Endothelial cell of umbilical vein (primary cell): ENCODE data around the gene ZKSCAN3. TPM values are rescaled to one million over a fixed set of nuclear protein-coding genes. Genes with fewer than 3 reads are reported as not detected.

ENCODE experiments used
- BruUV-seq: library from RNA; stranded (reverse); fragments of 400-500 nt; replicated peaks from 2 replicates; lab custom pipeline; 2021; lab: Mats Ljungman, UMichigan
- CTCF ChIA-PET: fragments of 300-600, 350-600 bp; sonication (Branson Sonifier 250); formaldehyde crosslinking; loops from one replicate; lab custom pipeline; 2021; ENCODE audit warnings: antibody characterized with exemption, inconsistent platforms; lab: Charles Lee
- POLR2A ChIA-PET: fragments of 300-600, 350-600 bp; sonication (Branson Sonifier 250); formaldehyde crosslinking; loops from one replicate; lab custom pipeline; 2021; ENCODE audit warnings: antibody characterized with exemption, inconsistent platforms; lab: Charles Lee
- DNase-seq: peaks from one replicate; pipeline ENCODE4 v3.0.0-alpha.2; 2011; ENCODE audit warnings: low read depth, low spot score
- FAIRE-seq: peaks from 2 replicates; lab custom pipeline; 2011; peaks lifted over from hg19 to GRCh38; lab: Jason Lieb, UNC
- H2AFZ ChIP-seq: 2 replicates; pipeline ENCODE4 v1.6.0; 2012; ENCODE audit warnings: low read depth, low read length, control low read depth, inconsistent platforms
- H3K27ac ChIP-seq: 2 replicates; pipeline ENCODE4 v1.5.1; 2011; ENCODE audit warnings: low read depth, mild to moderate bottlenecking, control low read depth, low read length, moderate library complexity; ENCODE audit not compliant: insufficient read depth
- H3K27me3 ChIP-seq, 2 experiments: 2 replicates each; pipeline versions ENCODE4 v1.6.0 to v1.6.1; 2011; ENCODE audit warnings: low read length in 2 of 2, mixed read lengths in 1 of 2; ENCODE audit not compliant: control insufficient read depth in 2 of 2, insufficient read depth in 2 of 2
- H3K36me3 ChIP-seq, 2 experiments: 2 replicates in 1 of 2; 3 replicates in 1 of 2; pipeline ENCODE4 v1.5.1; 2011; ENCODE audit warnings: low read length in 2 of 2, mild to moderate bottlenecking in 1 of 2, moderate library complexity in 1 of 2; ENCODE audit not compliant: control insufficient read depth in 2 of 2, insufficient read depth in 2 of 2; ENCODE audit errors: extremely low read depth in 1 of 2
- H3K4me1 ChIP-seq: 3 replicates; pipeline ENCODE4 v1.5.1; 2011; ENCODE audit warnings: mild to moderate bottlenecking, low read length; ENCODE audit not compliant: control insufficient read depth, insufficient read depth; ENCODE audit errors: extremely low read depth
- H3K4me2 ChIP-seq: 2 replicates; pipeline ENCODE4 v1.6.1; 2011; ENCODE audit warnings: low read length, control low read depth, mixed read lengths; ENCODE audit not compliant: insufficient read depth
- H3K4me3 ChIP-seq, 3 experiments: fragments of 200-600 bp in 1 of 3; sonication (generic), shearing (Covaris generic) in 1 of 3; replicated peaks in 1 of 3; 2 replicates each; pipeline ENCODE4 v1.5.1; 2011 to 2016; ENCODE audit warnings: control low read depth in 3 of 3, low read length in 3 of 3, mild to moderate bottlenecking in 2 of 3, inconsistent platforms in 1 of 3, low read depth in 1 of 3, moderate library complexity in 1 of 3; ENCODE audit not compliant: insufficient read depth in 1 of 3
- H3K79me2 ChIP-seq: 2 replicates; pipeline ENCODE4 v1.6.0; 2012; ENCODE audit warnings: low read length, inconsistent platforms; ENCODE audit not compliant: control insufficient read depth, insufficient read depth
- H3K9ac ChIP-seq: replicated peaks from 2 replicates; pipeline ENCODE3; 2011; ENCODE audit warnings: low read length, control low read depth; ENCODE audit not compliant: insufficient read depth; ENCODE audit errors: extremely low read depth
- H3K9me1 ChIP-seq: replicated peaks from 3 replicates; pipeline ENCODE4 v1.6.0; 2011; ENCODE audit warnings: mild to moderate bottlenecking, low read length; ENCODE audit not compliant: control insufficient read depth, insufficient read depth; ENCODE audit errors: extremely low read depth
- H3K9me3 ChIP-seq: replicated peaks from 2 replicates; pipeline ENCODE4 v1.5.1; 2012; ENCODE audit warnings: low read length, inconsistent platforms; ENCODE audit not compliant: control insufficient read depth, insufficient read depth
- H4K20me1 ChIP-seq: replicated peaks from 2 replicates; pipeline ENCODE3; 2011; ENCODE audit warnings: mild to moderate bottlenecking, low read length; ENCODE audit not compliant: control insufficient read depth, insufficient read depth; ENCODE audit errors: extremely low read depth
- EZH2 ChIP-seq: IDR thresholded peaks from 2 replicates; pipeline ENCODE4 v1.6.1; 2012; ENCODE audit warnings: borderline replicate concordance, low read depth, mild to moderate bottlenecking, moderate library complexity, low read length, inconsistent platforms; ENCODE audit not compliant: severe bottlenecking
- FOS ChIP-seq: IDR thresholded peaks from 2 replicates; pipeline ENCODE4 v1.6.1; 2011; ENCODE audit warnings: mild to moderate bottlenecking, low read length, moderate library complexity, borderline replicate concordance; ENCODE audit not compliant: insufficient read depth
- GATA2 ChIP-seq: IDR thresholded peaks from 2 replicates; pipeline ENCODE4 v1.7.0; 2011; ENCODE audit warnings: low read depth, mild to moderate bottlenecking, moderate library complexity, mixed read lengths, low read length; ENCODE audit not compliant: insufficient read length, insufficient read depth
- JUN ChIP-seq: IDR thresholded peaks from 2 replicates; pipeline ENCODE4 v1.6.1; 2011; ENCODE audit warnings: borderline replicate concordance, low read depth; ENCODE audit not compliant: insufficient read length, insufficient read depth
- MYC ChIP-seq: IDR thresholded peaks from one replicate; pipeline ENCODE4 v1.6.1; 2011; ENCODE audit warnings: mild to moderate bottlenecking, low read depth, low read length
- POLR2A ChIP-seq: IDR thresholded peaks from 2 replicates; pipeline ENCODE4 v1.6.1; 2012; ENCODE audit warnings: low read depth, mild to moderate bottlenecking, control low read depth, low read length
- POLR2AphosphoS5 ChIP-seq: IDR thresholded peaks from 2 replicates; pipeline ENCODE4 v1.6.1; 2012; ENCODE audit warnings: low read depth, mild to moderate bottlenecking, control low read depth, low read length, moderate library complexity; ENCODE audit not compliant: insufficient read depth
- dilution Hi-C: fragments of 300-500 bp; cut with MboI; formaldehyde crosslinking; loops from one replicate; pipeline ENCODE4 v1.15.0; 2019; ENCODE audit warnings: low sequenced_read_pairs; ENCODE audit not compliant: extremely low pct_ligation_motif_present
- intact Hi-C: fragments of 100-400 bp; cut with micrococcal nuclease; formaldehyde crosslinking; loops from one replicate; pipeline ENCODE4 v1.10.0; 2022
- polyA plus RNA-seq, 4 experiments: library from polyadenylated mRNA; depleted of rRNA in 3 of 4; stranded (reverse) in 3 of 4; unstranded in 1 of 4; fragments of >200 nt; gene quantifications; 2 replicates each; pipeline versions ENCODE4 v1.2.1 to v1.2.3, GENCODE V29; 2011 to 2012; ENCODE audit warnings: missing spikeins in 1 of 4
- total RNA-seq: library from RNA; stranded (reverse); gene quantifications from 2 replicates; pipeline ENCODE4 v1.2.3, GENCODE V29; 2021
- TF ChIP-seq, protein P1 (sequence below), 2 donors: IDR thresholded peaks; 1 replicate in 1 of 2; 2 replicates in 1 of 2; pipeline ENCODE4 v1.5.1; 2011; ENCODE audit warnings: low read length in 2 of 2, mild to moderate bottlenecking in 2 of 2, moderate library complexity in 2 of 2, control low read depth in 1 of 2, inconsistent platforms in 1 of 2, low read depth in 1 of 2; ENCODE audit not compliant: insufficient read depth in 1 of 2; ENCODE audit errors: extremely low read depth in 1 of 2
- TF ChIP-seq, protein P2 (sequence below): IDR thresholded peaks from 2 replicates; pipeline ENCODE4 v1.6.1; 2011; ENCODE audit not compliant: insufficient read depth, insufficient read length

ZKSCAN3 gene
- total and polyA plus RNA-seq, 2 donors (not counting 3 experiments of a cell fraction or from before 2014, with no cell fraction given), result 2.5 to 6.9 TPM

DNA sequence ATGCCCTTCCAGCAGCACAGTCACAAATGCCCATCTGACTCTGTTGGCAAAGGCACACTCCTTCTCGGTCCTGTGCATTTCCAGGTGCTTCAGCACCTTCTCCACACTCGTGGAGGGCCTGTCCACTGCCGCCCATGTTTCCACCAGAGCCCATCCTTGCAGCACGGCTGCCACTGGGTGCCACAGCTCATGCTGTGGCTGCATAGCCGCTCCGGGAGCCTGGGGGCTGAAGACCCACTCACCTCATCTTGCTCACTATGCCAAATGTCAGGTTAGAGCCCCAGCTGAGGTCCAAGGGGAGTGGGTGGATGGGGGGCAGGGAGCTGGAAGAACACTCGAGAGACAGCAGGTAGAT, 6.9 kb downstream of the ZKSCAN3 start:
- Histone ChIP-seq H3K9me3 (no peaks in the 10 kb centered on the region), H4K20me1 (no peaks in the 10 kb centered on the region), H3K36me3 (no peaks in the 10 kb centered on the region), H3K27ac (peak overlapping the region; percentile 60), H3K4me1 (peaks cover 34% of the 10 kb centered on the region), H3K4me3 (no peak overlapping the region), H3K4me2 (no peak overlapping the region), H3K9me1 (no peaks in the 10 kb centered on the region), H3K27me3 (no peaks in the 10 kb centered on the region), H3K9ac (peak overlapping the region; percentile 83), H3K79me2 (peaks cover 12% of the 10 kb centered on the region), H2AFZ (peak overlapping the region; percentile 95)
- TF ChIP-seq POLR2A, result no peak
- no peak for TF ChIP-seq POLR2AphosphoS5
- TF ChIP-seq FOS, result no peak
- no peak for TF ChIP-seq JUN
- TF ChIP-seq, protein P1, sequence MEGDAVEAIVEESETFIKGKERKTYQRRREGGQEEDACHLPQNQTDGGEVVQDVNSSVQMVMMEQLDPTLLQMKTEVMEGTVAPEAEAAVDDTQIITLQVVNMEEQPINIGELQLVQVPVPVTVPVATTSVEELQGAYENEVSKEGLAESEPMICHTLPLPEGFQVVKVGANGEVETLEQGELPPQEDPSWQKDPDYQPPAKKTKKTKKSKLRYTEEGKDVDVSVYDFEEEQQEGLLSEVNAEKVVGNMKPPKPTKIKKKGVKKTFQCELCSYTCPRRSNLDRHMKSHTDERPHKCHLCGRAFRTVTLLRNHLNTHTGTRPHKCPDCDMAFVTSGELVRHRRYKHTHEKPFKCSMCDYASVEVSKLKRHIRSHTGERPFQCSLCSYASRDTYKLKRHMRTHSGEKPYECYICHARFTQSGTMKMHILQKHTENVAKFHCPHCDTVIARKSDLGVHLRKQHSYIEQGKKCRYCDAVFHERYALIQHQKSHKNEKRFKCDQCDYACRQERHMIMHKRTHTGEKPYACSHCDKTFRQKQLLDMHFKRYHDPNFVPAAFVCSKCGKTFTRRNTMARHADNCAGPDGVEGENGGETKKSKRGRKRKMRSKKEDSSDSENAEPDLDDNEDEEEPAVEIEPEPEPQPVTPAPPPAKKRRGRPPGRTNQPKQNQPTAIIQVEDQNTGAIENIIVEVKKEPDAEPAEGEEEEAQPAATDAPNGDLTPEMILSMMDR (IDR thresholded peaks at IDR 0.05; ENCODE audit: extremely low read depth in 1 of 2, insufficient read depth in 1 of 2, low read depth in 1 of 2, low read length in 2 of 2), result no peak
- TF ChIP-seq GATA2, result no peak
- no peak for TF ChIP-seq EZH2
- TF ChIP-seq, protein P2, sequence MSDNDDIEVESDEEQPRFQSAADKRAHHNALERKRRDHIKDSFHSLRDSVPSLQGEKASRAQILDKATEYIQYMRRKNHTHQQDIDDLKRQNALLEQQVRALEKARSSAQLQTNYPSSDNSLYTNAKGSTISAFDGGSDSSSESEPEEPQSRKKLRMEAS, result no peak
- no peak for TF ChIP-seq MYC
- intact Hi-C loops (loop anchor here (1.0 to 5.0 kb wide), 13 partner anchors 20 to 518 kb away; partner anchors contain the start of genes PGBD1, ZKSCAN4, ZNF165 and ZSCAN12), dilution Hi-C loops (no loop called here)
- ChIA-PET POLR2A (interaction anchor here (0.6 to 1.7 kb wide), 7 partner anchors 21 to 546 kb away, joined by 3 to 15 read pairs (median 6); partner anchors contain the start of genes PGBD1, ZKSCAN8, ZNF165 and ZSCAN31), CTCF (interaction anchor here (0.6 to 3.0 kb wide), 57 partner anchors 9 to 1169 kb away, joined by 3 to 59 read pairs (median 5); partner anchors contain the start of genes PGBD1, ZKSCAN4, ZKSCAN8 and ZSCAN16)
- BruUV-seq, result no TSS peak
- DNase-seq, result no peak
- no peak for FAIRE-seq
